HG02943 (cell line): Measurements from ENCODE around the gene EXOSC3.
"Not testable (repeated sequence)": the region's sequence is repeated elsewhere in the genome, so short reads cannot be mapped to it uniquely, and the experiment has no call there.

ENCODE experiments used
- ATAC-seq: cut with Tn5 transposase; IDR thresholded peaks from one replicate; pipeline ENCODE4 v1.9.1; 2021; ENCODE audit warnings: mild to moderate bottlenecking, low read depth, moderate library complexity; ENCODE audit not compliant: unreplicated experiment

The EXOSC3 gene

GRCh38 chr9:37776328-37776727, 8.5 kb downstream of the EXOSC3 start:
- ATAC-seq, result no peak

GRCh38 chr9:37775216-37775919, 9.5 kb downstream of the EXOSC3 start:
- no peak for ATAC-seq

- no peak for ATAC-seq
These were observed 14.9 kb downstream of the EXOSC3 start for GRCh38 chr9:37769995-37770394.

GRCh38 chr9:37769306-37769705, 15.6 kb downstream of the EXOSC3 start:
- no peak for ATAC-seq

- ATAC-seq, result not testable (repeated sequence)
These were observed 19.6 kb downstream of the EXOSC3 start for GRCh38 chr9:37765263-37765662.

- ATAC-seq, result no peak
These were observed 23.4 kb downstream of the EXOSC3 start for GRCh38 chr9:37761511-37761910.

- no peak for ATAC-seq
These were observed 24.3 kb downstream of the EXOSC3 start for GRCh38 chr9:37760416-37761161.

- no peak for ATAC-seq
These were observed 26.1 kb downstream of the EXOSC3 start for GRCh38 chr9:37758747-37759146.

- ATAC-seq, result peak; percentile 78
These were observed 31.2 kb downstream of the EXOSC3 start, which contains the start of gene TRMT10B for GRCh38 chr9:37753489-37754190. Gene TRMT10B (plus strand): TSS chr9:37753805. CDS start chr9:37761932, 8,127 bp downstream.

GRCh38 chr9:37752642-37753488, 32.0 kb downstream of the EXOSC3 start:
- no peak for ATAC-seq

- ATAC-seq, result not testable (repeated sequence)
These were observed 32.8 kb downstream of the EXOSC3 start for GRCh38 chr9:37752112-37752511.

- ATAC-seq, result not testable (repeated sequence)
These were observed 33.2 kb downstream of the EXOSC3 start for GRCh38 chr9:37751704-37752103.

- ATAC-seq, result no peak
These were observed 33.7 kb downstream of the EXOSC3 start for GRCh38 chr9:37751186-37751585.

GRCh38 chr9:37749129-37749528, 35.7 kb downstream of the EXOSC3 start:
- ATAC-seq, result no peak

- ATAC-seq, result no peak
These were observed 37.6 kb downstream of the EXOSC3 start for GRCh38 chr9:37747271-37747753.

GRCh38 chr9:37746448-37747270, 38.2 kb downstream of the EXOSC3 start:
- no peak for ATAC-seq

- ATAC-seq, result no peak
These were observed 38.9 kb downstream of the EXOSC3 start for GRCh38 chr9:37745970-37746369.

GRCh38 chr9:37740631-37741328, 44.1 kb downstream of the EXOSC3 start:
- no peak for ATAC-seq

- no peak for ATAC-seq
These were observed 44.7 kb downstream of the EXOSC3 start for GRCh38 chr9:37740128-37740527.
